ENCODE results near the gene SGK1.
"Not testable (repeated sequence)": the region's sequence is repeated elsewhere in the genome, so short reads cannot be mapped to it uniquely, and the experiment has no call there.

Gene SGK1

DNA sequence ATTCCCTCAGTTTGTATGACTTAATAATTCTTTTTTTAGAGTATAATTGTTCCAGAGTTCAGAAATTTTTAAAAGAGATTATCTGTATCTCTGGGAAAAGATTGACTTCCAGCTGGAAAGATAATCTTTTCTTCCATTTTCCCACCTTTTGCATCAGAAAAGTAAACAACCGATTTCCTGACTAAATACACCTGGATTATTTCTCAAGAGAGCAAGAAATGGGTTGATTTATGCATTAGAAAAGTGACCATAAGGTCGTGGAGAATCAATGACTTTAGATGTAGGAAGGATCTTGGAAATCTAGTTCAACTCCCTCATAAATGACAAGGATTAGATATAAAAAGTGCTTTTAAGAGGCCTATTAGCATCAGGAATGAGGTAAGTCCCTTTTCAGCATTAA is 79.9 kb downstream of the SGK1 start:
- H3K36me3 ChIP-seq (ENCODE audit: control insufficient read depth, insufficient read depth, low read length), result no peaks in the 10 kb centered on the region
- no peak overlapping the region for H2AFZ ChIP-seq
- peak overlapping the region; percentile 50 for H3K4me2 ChIP-seq (ENCODE audit: low read length)
- peaks cover 38% of the 10 kb centered on the region for H3K4me1 ChIP-seq
- TF ChIP-seq, protein P1, sequence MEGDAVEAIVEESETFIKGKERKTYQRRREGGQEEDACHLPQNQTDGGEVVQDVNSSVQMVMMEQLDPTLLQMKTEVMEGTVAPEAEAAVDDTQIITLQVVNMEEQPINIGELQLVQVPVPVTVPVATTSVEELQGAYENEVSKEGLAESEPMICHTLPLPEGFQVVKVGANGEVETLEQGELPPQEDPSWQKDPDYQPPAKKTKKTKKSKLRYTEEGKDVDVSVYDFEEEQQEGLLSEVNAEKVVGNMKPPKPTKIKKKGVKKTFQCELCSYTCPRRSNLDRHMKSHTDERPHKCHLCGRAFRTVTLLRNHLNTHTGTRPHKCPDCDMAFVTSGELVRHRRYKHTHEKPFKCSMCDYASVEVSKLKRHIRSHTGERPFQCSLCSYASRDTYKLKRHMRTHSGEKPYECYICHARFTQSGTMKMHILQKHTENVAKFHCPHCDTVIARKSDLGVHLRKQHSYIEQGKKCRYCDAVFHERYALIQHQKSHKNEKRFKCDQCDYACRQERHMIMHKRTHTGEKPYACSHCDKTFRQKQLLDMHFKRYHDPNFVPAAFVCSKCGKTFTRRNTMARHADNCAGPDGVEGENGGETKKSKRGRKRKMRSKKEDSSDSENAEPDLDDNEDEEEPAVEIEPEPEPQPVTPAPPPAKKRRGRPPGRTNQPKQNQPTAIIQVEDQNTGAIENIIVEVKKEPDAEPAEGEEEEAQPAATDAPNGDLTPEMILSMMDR (IDR thresholded peaks at IDR 0.05), result no peak
- peak overlapping the region; percentile 92 for H3K27ac ChIP-seq
- H3K79me2 ChIP-seq, result peaks cover 22% of the 10 kb centered on the region
- no peaks in the 10 kb centered on the region for H3K9me3 ChIP-seq (ENCODE audit: control insufficient read depth, low read length)
- no peak overlapping the region for H3K9ac ChIP-seq
- no peaks in the 10 kb centered on the region for H3K27me3 ChIP-seq (ENCODE audit: control insufficient read depth, insufficient read depth, low read length)
- H3K4me3 ChIP-seq (ENCODE audit: low read depth, low read length), result peak overlapping the region; percentile 41

DNA sequence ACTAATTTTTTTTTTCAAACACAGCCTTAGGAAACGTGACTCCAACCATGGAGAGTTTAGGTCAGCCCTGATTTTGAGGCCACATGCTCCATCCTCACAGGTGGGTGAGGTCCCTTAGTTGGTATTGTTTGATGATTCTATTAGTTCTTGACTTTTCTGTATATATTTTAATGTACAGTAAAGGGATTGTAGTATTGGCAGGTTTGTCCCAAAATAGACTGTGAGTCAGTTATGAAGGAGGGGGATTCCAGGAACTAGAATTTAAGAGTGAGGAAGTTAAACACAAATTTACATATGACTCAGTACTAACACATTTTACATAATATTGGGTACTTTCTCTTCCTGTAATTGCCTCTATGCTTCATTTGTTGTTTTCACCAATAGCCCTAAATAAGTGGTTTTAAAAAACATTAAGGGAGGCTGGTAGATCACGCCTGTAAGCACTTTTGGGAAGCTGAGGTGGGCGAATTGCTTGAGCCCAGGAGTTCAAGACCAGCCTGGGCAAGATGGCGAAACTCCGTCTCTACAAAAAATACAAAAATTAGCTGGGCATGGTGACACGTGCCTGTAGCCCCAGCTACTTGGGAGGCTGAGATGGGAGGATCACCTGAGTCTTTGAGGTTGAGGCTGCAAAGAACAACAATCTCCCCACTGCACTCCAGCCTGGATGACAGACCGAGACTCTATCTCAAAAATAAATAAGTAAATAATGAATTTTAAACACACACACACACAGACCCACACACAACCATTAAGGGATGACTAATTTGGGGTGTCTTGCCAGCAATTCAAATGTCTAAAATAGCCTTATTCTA is 81.8 kb downstream of the SGK1 start:
- Histone ChIP-seq H3K79me2 (peaks cover 11% of the 10 kb centered on the region), H3K4me3 (ENCODE audit: low read depth, low read length) (no peak overlapping the region), H3K4me2 (ENCODE audit: low read length) (no peak overlapping the region), H3K9me3 (ENCODE audit: control insufficient read depth, low read length) (no peaks in the 10 kb centered on the region), H3K36me3 (ENCODE audit: control insufficient read depth, insufficient read depth, low read length) (no peaks in the 10 kb centered on the region), H3K27me3 (ENCODE audit: control insufficient read depth, insufficient read depth, low read length) (no peaks in the 10 kb centered on the region), H2AFZ (no peak overlapping the region), H3K9ac (no peak overlapping the region), H3K27ac (peak overlapping the region; percentile 92), H3K4me1 (peaks cover 35% of the 10 kb centered on the region)
- TF ChIP-seq, protein P1 (IDR thresholded peaks at IDR 0.05), result no peak

DNA sequence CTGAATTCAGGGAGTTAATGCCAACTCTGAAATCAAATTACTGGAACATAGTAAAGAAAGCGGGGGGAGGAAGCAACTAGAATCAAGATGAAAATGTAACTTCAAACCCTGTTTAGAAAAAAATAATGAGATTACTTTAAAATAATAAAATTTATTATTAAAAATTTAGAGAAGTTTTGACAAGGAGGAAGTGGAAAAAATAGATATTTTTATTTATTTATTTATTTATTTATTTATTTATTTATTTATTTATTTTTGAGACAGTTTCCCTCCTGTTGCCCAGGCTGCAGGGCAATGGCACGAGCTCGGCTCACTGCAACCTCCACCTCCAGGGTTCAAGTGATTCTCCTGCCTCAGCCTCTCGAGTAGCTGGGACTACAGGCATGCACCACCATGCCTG is 82.6 kb downstream of the SGK1 start:
- H2AFZ ChIP-seq, result peak overlapping the region; percentile 13
- H3K9me3 ChIP-seq (ENCODE audit: control insufficient read depth, low read length); H3K36me3 ChIP-seq (ENCODE audit: control insufficient read depth, insufficient read depth, low read length); H3K4me2 ChIP-seq (ENCODE audit: low read length); H3K27me3 ChIP-seq (ENCODE audit: control insufficient read depth, insufficient read depth, low read length); H3K4me3 ChIP-seq (ENCODE audit: low read depth, low read length); H3K9ac ChIP-seq: not testable (repeated sequence)
- H3K79me2 ChIP-seq, result peaks cover 12% of the 10 kb centered on the region
- H3K27ac ChIP-seq, result peak overlapping the region; percentile 92
- peaks cover 36% of the 10 kb centered on the region for H3K4me1 ChIP-seq

DNA sequence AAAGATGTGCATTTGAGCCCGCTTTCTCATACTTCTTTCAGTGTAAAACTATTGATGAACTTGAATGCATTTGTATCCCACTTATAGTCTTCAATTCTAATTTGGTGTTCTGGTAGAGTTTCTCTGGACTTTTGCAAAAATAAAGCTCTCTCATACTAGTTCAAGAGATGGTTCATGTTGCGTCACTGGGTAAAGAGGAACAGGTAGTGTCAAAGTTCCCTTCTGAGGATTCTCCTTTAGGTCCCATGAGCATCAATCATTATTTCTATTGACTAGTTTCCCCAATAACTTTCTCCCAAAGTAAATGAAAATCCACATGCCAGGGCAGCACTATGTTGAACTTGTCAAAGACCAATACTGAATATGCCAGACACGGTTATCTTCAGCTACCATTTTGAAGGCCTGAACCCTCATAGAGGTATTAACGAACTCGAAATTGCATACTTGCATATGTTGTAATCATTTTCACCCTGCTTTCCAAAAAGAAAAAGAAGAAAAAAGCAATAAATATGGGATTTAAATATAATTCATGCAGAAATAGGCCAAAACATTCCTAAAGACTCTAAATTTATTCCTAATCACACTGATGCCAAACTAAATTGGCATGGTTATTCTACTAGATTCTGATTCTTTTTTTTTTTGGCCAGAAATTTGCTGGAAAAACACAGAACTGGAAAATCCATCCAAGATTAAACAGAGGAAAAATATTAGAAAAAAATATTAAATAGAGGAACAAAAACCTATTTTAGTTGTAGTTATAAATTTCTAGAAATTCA is 84.5 kb downstream of the SGK1 start:
- Histone ChIP-seq H3K4me1 (peaks cover 24% of the 10 kb centered on the region), H3K27ac (peak overlapping the region; percentile 17), H3K4me2 (ENCODE audit: low read length) (no peak overlapping the region), H3K9ac (no peak overlapping the region), H3K9me3 (ENCODE audit: control insufficient read depth, low read length) (no peaks in the 10 kb centered on the region), H3K27me3 (ENCODE audit: control insufficient read depth, insufficient read depth, low read length) (no peaks in the 10 kb centered on the region), H3K36me3 (ENCODE audit: control insufficient read depth, insufficient read depth, low read length) (no peaks in the 10 kb centered on the region), H3K4me3 (ENCODE audit: low read depth, low read length) (no peak overlapping the region), H3K79me2 (peaks cover 19% of the 10 kb centered on the region), H2AFZ (no peak overlapping the region)
- TF ChIP-seq, protein P1 (IDR thresholded peaks at IDR 0.05), result no peak

DNA sequence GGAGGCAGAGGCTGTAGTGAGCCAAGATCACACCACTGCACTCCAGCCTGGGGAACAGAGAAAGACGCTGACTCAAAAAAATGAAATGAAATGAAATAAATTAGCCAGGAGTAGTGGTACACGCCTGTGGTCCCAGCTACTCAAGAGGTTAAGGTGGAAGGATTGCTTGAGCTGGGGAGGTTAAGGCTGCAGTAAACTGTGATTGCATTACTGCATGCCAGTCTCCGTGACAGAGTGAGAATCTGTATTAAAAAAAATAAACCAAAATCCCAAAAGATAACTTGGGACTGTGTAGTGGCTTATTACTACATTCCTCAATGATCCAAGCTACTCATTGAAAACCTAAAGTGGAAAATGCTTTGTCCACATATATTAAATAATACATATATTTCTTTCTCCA is 87.0 kb downstream of the SGK1 start:
- Histone ChIP-seq H3K4me1 (peaks cover 18% of the 10 kb centered on the region), H3K36me3 (ENCODE audit: control insufficient read depth, insufficient read depth, low read length) (no peaks in the 10 kb centered on the region), H3K4me3 (ENCODE audit: low read depth, low read length) (no peak overlapping the region), H3K9ac (no peak overlapping the region), H3K27me3 (ENCODE audit: control insufficient read depth, insufficient read depth, low read length) (no peaks in the 10 kb centered on the region), H2AFZ (no peak overlapping the region), H3K79me2 (peaks cover 29% of the 10 kb centered on the region), H3K4me2 (ENCODE audit: low read length) (no peak overlapping the region), H3K27ac (peak overlapping the region; percentile 29), H3K9me3 (ENCODE audit: control insufficient read depth, low read length) (no peaks in the 10 kb centered on the region)
- TF ChIP-seq, protein P1 (IDR thresholded peaks at IDR 0.05), result no peak

All from parathyroid adenoma (tissue), 2 donors.